OCI-LY7 (cell line): ENCODE data around the gene EPO. TPM values are rescaled to one million over a fixed set of nuclear protein-coding genes. Genes with fewer than 3 reads are reported as not detected.
"Not testable (repeated sequence)": the region's sequence is repeated elsewhere in the genome, so short reads cannot be mapped to it uniquely, and the experiment has no call there.

Experiments used
- BruUV-seq: library from RNA; stranded (reverse); fragments of 400-500 nt; replicated peaks from 2 replicates; lab custom pipeline; 2021; lab: Mats Ljungman, UMichigan
- CTCF ChIA-PET: fragments of 300-600 bp; sonication (Branson Sonifier 250); formaldehyde crosslinking; loops from one replicate; lab custom pipeline; 2022; ENCODE audit warnings: antibody characterized with exemption; ENCODE audit not compliant: unreplicated experiment; lab: Charles Lee
- POLR2A ChIA-PET: fragments of 300-600 bp; sonication (Branson Sonifier 250); formaldehyde crosslinking; loops from one replicate; lab custom pipeline; 2022; ENCODE audit warnings: antibody characterized with exemption; lab: Charles Lee
- DNase-seq: peaks from one replicate; pipeline ENCODE4 v3.0.0-alpha.2; 2015; ENCODE audit warnings: low spot score
- H2AFZ ChIP-seq: fragments of 200-600 bp; sonication (generic), shearing (Covaris generic); 2 replicates; pipeline ENCODE4 v1.6.1; 2014; ENCODE audit warnings: mild to moderate bottlenecking, antibody characterized with exemption, low read length, moderate library complexity
- H3K27ac ChIP-seq: fragments of 200-600 bp; sonication (generic); 2 replicates; pipeline ENCODE4 v1.5.1; 2014; ENCODE audit warnings: mixed run types, low read depth, mild to moderate bottlenecking, moderate library complexity, low read length, inconsistent platforms; ENCODE audit not compliant: poor library complexity, severe bottlenecking
- H3K36me3 ChIP-seq: fragments of 200-600 bp; sonication (generic); 2 replicates; pipeline ENCODE4 v1.6.1; 2014; ENCODE audit warnings: mild to moderate bottlenecking, antibody characterized with exemption, low read length, moderate library complexity, mixed read lengths; ENCODE audit not compliant: insufficient read depth
- H3K4me1 ChIP-seq: fragments of 200-600 bp; sonication (generic); 2 replicates; pipeline ENCODE4 v1.5.1; 2014; ENCODE audit warnings: mild to moderate bottlenecking, low read length; ENCODE audit not compliant: insufficient read depth, poor library complexity, severe bottlenecking
- H3K4me2 ChIP-seq: fragments of 200-600 bp; sonication (generic); 2 replicates; pipeline ENCODE4 v1.6.1; 2014; ENCODE audit warnings: mild to moderate bottlenecking, low read length
- H3K4me3 ChIP-seq: fragments of 200-600 bp; sonication (generic); 2 replicates; pipeline ENCODE4 v1.5.1; 2014; ENCODE audit warnings: mild to moderate bottlenecking, low read depth, low read length; ENCODE audit not compliant: poor library complexity, severe bottlenecking
- H3K79me2 ChIP-seq: fragments of 200-600 bp; sonication (generic); 2 replicates; pipeline ENCODE4 v1.6.1; 2016; ENCODE audit warnings: low read depth, mild to moderate bottlenecking, low read length, moderate library complexity, mixed read lengths; ENCODE audit not compliant: insufficient read depth
- H3K9me2 ChIP-seq: fragments of 200-600 bp; sonication (generic); 2 replicates; pipeline ENCODE4 v1.6.1; 2016; ENCODE audit warnings: mild to moderate bottlenecking, low read length, mixed read lengths; ENCODE audit not compliant: insufficient read depth
- H3K9me3 ChIP-seq: fragments of 200-600 bp; sonication (generic); 2 replicates; pipeline ENCODE4 v1.6.1; 2014; ENCODE audit warnings: mild to moderate bottlenecking, mixed run types, low read length, mixed read lengths
- H4K20me1 ChIP-seq: fragments of 200-600 bp; sonication (generic); 2 replicates; pipeline ENCODE4 v1.6.1; 2014; ENCODE audit warnings: mild to moderate bottlenecking, antibody characterized with exemption, low read length, moderate library complexity, mixed read lengths; ENCODE audit not compliant: insufficient read depth
- EZH2phosphoT487 ChIP-seq: fragments of 200-600 bp; sonication (generic); IDR thresholded peaks from 2 replicates; pipeline ENCODE4 v1.6.1; 2018; ENCODE audit warnings: low read depth, borderline replicate concordance, mild to moderate bottlenecking, mixed run types, antibody characterized with exemption, low read length, moderate library complexity, mixed read lengths
- intact Hi-C: fragments of 100-400 bp; cut with micrococcal nuclease; formaldehyde crosslinking; loops from one replicate; pipeline ENCODE4 v1.10.0; 2022; ENCODE audit not compliant: unreplicated experiment
- total RNA-seq, 2 experiments: library from RNA; depleted of rRNA in 1 of 2; stranded (reverse); fragments of >200 nt in 1 of 2; shearing (Covaris generic) in 1 of 2; gene quantifications; 2 replicates each; pipeline ENCODE4 v1.2.3, GENCODE V29; 2014 to 2022
- TF ChIP-seq, protein P1 (sequence below): fragments of 200-600 bp; sonication (generic); conservative IDR thresholded peaks from 2 replicates; pipeline ENCODE4 v1.5.1; 2014; ENCODE audit warnings: mild to moderate bottlenecking, antibody characterized with exemption, low read length, moderate library complexity, mixed read lengths

The EPO gene
- total RNA-seq, 2 experiments from 2014 or later: 0.13 TPM; not detected in 1

DNA sequence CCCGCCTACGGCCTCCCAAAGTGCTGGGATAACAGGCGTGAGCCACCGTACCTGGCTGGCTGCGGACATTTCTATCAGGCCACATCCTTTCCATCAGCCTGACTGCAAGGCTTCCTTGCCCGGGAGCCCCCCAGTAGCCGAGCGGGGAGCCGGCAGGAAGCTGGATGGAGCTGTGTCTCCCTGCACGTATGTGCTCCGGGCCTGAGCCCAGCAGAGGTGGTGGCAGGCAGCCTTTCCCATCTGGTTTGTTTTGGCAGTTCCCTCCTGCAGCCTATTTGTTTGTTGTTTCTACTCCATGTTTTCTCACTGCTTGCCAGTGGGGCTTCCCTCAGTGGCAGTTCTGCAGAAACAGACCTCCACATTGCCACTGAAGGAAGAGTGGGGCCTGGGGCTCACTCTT is 8.9 kb upstream of the EPO start:
- Histone ChIP-seq H3K79me2 (peaks cover 21% of the 10 kb centered on the region), H3K36me3 (peaks cover 28% of the 10 kb centered on the region), H3K9me2 (no peaks in the 10 kb centered on the region), H3K4me3 (no peak overlapping the region), H3K4me2 (no peak overlapping the region), H3K9me3 (no peaks in the 10 kb centered on the region), H3K27ac (no peak overlapping the region), H2AFZ (no peak overlapping the region), H3K4me1 (peaks cover 12% of the 10 kb centered on the region), H4K20me1 (0 out of 2 replicates have a peak, but pooled peaks cover 6% of the 10 kb centered on the region)
- DNase-seq: no peak
- TF ChIP-seq EZH2phosphoT487: no peak
- TF ChIP-seq, protein P1, sequence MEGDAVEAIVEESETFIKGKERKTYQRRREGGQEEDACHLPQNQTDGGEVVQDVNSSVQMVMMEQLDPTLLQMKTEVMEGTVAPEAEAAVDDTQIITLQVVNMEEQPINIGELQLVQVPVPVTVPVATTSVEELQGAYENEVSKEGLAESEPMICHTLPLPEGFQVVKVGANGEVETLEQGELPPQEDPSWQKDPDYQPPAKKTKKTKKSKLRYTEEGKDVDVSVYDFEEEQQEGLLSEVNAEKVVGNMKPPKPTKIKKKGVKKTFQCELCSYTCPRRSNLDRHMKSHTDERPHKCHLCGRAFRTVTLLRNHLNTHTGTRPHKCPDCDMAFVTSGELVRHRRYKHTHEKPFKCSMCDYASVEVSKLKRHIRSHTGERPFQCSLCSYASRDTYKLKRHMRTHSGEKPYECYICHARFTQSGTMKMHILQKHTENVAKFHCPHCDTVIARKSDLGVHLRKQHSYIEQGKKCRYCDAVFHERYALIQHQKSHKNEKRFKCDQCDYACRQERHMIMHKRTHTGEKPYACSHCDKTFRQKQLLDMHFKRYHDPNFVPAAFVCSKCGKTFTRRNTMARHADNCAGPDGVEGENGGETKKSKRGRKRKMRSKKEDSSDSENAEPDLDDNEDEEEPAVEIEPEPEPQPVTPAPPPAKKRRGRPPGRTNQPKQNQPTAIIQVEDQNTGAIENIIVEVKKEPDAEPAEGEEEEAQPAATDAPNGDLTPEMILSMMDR: no peak
- no TSS peak for BruUV-seq
- POLR2A ChIA-PET: no interaction called here
- intact Hi-C loops: no loop called here
- CTCF ChIA-PET: no interaction called here

DNA sequence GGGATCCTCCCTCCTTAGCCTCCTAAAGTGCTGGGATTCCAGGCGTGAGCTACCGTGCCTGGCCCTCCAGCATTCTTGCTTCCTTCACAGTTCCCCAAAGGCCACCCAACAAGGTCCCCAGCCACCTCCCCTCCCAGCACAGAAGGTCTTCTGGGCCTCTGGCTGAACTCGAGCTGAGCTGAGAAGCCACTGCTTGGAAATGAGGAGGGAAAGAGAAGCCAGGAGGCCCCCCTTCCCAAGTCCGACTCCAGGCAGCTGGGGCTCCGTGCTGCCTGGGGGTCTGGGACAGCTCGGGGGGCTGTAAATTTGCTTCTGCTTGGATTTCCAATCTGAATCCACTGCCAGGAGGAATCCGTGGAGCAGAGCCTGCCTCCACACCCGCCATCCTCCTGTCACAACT is 5.5 kb upstream of the EPO start:
- POLR2A ChIA-PET: interaction anchor here (1.2 kb wide), 1 partner anchor 9 kb away, joined by 5 read pairs; the partner anchor contains the start of gene POP7
- Histone ChIP-seq H3K9me3 (no peaks in the 10 kb centered on the region), H3K4me3 (no peak overlapping the region), H3K4me2 (no peak overlapping the region), H2AFZ (no peak overlapping the region), H3K79me2 (no peaks in the 10 kb centered on the region), H3K36me3 (no peaks in the 10 kb centered on the region), H3K27ac (no peak overlapping the region), H3K9me2 (no peaks in the 10 kb centered on the region), H4K20me1 (no peaks in the 10 kb centered on the region), H3K4me1 (no peaks in the 10 kb centered on the region)
- intact Hi-C loops: no loop called here
- TF ChIP-seq EZH2phosphoT487: no peak
- TF ChIP-seq, protein P1: no peak
- no TSS peak for BruUV-seq
- CTCF ChIA-PET: no interaction called here
- no peak for DNase-seq

DNA sequence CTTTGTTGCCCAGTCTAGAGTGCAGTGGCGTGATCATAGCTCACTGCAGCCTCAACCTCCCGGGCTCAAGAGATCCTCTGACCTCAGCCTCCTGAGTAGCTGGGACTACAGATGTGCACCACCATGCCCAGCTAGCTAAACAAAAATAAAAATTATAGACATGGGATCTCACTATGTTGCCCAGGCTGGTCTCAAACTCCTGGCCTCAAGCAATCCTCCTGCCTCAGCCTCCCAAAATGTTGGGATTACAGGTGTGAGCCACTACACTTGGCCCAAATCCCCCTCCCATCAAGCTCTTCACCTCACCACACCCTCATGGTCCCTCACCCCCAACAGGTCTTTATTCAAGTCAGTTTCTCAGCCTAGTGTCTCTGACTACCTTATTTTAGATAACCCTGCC is 3.2 kb upstream of the EPO start:
- H4K20me1 ChIP-seq, BruUV-seq, H3K4me3 ChIP-seq, H3K9me3 ChIP-seq, H2AFZ ChIP-seq, H3K79me2 ChIP-seq, H3K9me2 ChIP-seq, H3K36me3 ChIP-seq, DNase-seq, H3K27ac ChIP-seq, H3K4me1 ChIP-seq, intact Hi-C loops, CTCF ChIA-PET, H3K4me2 ChIP-seq: not testable (repeated sequence)
- POLR2A ChIA-PET: interaction anchor here (0.6 to 0.7 kb wide), 3 partner anchors 9 to 400 kb away, joined by 3 to 4 read pairs (median 4); no protein-coding TSS in a partner anchor
